GM15510 (cell line): ENCODE measurements around the gene KLHL11.

Experiments used
- POLR2A ChIP-seq: IDR thresholded peaks from 3 replicates; pipeline ENCODE4 v1.6.1; 2011; ENCODE audit warnings: borderline replicate concordance; ENCODE audit not compliant: insufficient read length; ENCODE audit errors: extremely low read depth

KLHL11 gene, protein sequence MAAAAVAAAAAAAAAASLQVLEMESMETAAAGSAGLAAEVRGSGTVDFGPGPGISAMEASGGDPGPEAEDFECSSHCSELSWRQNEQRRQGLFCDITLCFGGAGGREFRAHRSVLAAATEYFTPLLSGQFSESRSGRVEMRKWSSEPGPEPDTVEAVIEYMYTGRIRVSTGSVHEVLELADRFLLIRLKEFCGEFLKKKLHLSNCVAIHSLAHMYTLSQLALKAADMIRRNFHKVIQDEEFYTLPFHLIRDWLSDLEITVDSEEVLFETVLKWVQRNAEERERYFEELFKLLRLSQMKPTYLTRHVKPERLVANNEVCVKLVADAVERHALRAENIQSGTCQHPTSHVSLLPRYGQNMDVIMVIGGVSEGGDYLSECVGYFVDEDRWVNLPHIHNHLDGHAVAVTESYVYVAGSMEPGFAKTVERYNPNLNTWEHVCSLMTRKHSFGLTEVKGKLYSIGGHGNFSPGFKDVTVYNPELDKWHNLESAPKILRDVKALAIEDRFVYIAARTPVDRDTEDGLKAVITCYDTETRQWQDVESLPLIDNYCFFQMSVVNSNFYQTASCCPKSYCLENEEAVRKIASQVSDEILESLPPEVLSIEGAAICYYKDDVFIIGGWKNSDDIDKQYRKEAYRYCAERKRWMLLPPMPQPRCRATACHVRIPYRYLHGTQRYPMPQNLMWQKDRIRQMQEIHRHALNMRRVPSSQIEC

DNA sequence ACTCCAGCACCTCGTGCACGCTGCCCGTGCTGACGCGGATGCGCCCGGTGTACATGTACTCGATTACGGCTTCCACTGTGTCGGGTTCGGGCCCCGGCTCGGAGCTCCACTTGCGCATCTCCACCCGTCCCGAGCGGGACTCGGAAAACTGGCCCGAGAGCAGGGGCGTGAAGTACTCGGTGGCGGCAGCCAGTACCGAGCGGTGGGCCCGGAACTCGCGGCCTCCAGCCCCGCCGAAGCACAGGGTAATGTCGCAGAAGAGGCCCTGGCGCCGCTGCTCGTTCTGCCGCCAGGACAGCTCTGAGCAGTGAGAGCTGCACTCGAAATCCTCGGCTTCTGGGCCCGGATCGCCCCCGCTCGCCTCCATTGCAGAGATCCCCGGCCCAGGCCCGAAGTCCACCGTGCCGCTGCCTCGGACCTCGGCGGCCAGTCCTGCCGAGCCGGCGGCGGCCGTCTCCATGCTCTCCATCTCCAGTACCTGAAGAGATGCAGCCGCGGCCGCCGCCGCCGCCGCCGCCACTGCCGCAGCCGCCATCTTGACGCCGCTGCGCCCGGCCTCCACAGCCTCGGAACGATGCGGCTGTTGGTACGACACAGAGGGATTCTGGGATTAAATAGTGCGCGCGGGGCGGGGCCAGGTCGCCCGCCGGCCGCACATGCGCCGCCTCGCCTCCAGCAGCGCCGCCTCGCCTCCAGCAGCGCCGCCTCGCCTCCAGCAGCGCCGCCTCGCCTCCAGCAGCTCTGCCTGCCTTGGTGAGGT is at the start of gene KLHL11:
TSS of gene KLHL11 (minus strand) at position 588 of the 760 bp plus-strand sequence. CDS start at position 535, 53 bp downstream.
- TF ChIP-seq POLR2A = peak; percentile 97

DNA sequence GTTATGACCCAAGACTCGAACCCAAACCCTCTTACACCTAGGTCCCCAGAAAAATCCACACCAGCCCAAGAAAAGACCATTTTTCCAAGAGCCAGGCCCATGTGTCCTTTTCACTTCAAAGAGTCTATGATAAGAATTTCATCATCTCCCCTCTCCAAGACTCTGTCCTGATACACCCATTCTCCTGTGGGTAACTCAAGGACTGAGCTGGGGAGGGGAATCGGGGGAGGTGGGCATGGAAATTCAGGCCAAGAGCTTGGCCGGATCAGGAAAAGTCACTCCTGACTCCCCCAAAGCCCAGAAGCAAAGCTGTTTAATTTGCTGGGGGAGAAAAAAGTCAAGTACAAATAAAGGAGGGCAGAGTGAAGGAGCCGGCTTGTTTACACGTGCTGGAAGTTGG is 49.8 kb upstream of the KLHL11 start:
- TF ChIP-seq POLR2A = no peak

DNA sequence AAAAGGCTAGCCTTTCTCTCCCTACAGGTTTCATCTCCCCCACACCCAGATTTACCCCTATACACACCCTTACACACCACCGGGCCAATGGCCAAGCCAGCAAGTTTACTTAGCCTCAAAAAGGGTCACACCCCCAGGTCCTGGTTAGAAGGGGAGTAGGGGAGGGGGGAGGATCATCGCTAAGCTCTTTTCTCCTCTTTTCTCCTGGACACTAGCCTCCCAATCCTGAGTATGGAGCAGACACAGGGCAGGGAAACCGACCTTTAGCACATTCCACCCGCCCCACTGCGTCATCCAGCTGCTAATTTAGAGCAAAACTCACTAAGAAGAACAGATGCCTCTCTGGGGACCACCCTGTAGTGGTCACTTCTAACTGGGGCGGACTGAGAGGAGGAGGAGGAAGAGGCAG is 49.1 kb upstream of the KLHL11 start:
- TF ChIP-seq POLR2A = no peak

DNA sequence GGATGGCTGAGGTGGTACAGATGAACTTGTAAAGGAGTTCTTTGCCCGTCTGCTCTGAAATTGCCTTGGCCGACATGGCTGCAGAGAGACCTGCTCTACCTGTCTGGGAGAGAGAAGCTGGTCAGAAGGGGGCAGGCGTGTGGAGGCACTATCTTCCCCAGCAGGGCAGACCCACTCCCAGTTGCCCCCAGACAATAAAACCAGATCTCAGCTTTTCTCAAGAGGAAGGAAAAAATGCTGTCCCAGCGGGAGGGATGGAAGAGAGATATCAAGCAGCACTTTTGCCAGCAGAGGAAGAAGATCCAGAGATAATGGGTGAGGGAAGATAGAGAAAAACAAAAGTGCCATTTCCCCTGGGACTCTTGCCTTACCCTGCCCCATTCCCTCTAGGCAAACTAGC is 48.6 kb upstream of the KLHL11 start:
- no peak for TF ChIP-seq POLR2A

DNA sequence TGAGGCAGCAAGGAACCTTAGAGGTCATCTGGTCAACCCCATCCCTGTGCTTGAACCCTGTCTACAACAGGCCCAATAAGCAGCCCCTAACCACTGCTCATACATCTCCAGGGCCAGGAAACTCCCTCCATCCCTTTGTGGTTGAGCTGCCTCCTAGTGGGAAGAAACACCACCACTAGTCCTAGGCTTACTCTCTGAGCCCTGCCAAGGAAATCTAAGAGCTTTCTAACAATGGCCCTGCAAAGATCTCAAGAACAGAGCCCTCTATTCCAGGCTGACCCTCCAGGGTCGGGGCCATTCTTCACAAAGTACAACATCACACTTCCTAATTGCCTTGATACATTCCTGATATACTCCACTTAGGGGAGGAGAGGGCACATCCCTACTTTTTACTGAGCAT is 47.7 kb upstream of the KLHL11 start:
- no peak for TF ChIP-seq POLR2A

DNA sequence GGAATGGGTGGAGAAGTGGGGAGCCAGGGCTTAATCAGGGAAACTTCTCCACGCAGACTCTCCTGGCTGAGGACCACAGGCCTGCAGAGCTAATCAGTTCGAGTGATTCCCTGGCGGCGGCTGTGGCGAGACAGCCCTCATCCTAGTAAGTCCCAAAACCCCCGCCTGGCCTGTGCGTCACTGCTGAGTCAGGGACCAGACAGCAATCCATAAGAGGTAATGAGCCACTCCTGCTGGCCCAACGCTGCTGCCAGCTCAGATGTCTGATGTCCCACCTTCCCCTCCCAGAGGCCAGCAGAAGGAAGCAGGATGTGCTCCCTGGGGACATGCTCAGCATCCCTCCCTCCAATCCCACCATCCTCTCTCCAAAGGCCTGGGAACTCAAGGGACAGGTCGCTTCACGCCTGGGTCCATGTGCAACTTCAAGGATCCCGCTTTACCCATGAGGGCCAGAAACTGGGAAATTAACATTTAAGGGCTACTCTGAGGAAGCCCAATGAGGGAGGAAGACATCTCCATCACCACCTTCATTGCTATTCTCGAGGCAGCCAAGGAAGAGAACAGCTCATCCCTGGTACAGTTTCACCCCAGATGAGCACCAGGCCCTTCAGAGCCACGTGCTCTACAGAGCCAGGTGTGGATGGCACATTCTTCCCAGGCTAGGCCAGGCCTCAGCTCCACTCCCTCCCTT is 45.6 kb upstream of the KLHL11 start:
- TF ChIP-seq POLR2A = no peak

DNA sequence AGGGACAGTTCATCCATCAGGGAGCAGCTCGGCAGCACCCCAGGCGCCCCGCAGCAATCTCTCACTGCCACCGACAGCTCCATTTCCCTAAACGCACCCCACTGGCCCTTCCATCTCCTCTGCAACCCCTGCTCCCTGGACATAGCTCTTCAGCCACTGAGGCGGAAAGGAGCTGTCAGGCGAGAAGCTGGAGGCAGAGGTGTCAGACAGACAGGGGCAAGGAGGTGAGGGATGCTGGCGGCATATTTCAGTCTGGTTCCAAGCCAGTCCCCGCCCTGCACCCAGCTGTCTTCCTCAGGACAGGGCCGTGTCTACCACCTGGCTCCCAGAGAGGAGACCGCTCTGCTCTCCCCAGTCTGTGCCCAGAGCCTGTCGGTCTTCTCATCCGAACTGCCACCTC is 43.9 kb upstream of the KLHL11 start:
- TF ChIP-seq POLR2A = no peak

DNA sequence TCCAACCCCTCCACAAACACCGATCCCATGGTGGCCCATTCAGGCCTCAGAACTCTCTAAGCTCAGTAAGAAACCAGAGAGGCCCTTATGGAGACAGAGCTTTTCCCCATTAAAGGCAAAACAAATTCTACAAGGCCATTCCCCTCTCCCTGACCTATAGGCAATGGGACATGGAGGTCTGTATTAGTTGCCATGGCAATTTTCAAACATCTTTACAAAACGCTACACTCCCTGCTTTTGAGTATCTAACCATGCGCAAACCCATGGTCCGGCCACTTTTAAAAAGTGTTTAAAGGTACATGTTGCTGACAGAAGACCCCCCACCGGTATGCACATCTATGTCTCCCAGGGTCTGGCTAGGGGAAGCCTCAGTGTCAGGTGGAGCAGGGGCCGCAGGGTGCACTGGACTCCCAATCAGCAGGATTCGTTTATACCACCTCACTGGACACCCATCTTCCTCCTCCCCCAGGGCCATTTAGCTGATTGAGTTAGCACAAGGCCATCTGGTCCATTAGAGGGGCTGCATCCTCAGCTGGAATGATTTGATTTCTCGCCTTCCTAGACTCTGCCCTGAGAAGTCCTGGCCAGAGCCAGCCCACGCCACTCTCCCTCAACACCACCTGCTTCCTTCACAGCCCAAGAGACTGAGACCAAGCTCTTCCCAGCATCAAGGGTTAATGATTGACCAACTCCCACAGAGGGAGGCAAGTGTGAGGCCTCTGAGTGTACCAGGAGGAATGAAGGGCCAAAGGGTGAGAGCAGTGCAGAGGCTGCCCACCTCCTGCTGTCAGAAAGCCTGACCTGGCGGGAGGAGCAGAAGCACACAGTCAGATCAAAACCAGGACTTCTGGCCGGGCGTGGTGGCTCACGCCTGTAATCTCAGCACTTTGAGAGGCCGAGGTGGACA is 42.7 kb upstream of the KLHL11 start:
- no peak for TF ChIP-seq POLR2A

DNA sequence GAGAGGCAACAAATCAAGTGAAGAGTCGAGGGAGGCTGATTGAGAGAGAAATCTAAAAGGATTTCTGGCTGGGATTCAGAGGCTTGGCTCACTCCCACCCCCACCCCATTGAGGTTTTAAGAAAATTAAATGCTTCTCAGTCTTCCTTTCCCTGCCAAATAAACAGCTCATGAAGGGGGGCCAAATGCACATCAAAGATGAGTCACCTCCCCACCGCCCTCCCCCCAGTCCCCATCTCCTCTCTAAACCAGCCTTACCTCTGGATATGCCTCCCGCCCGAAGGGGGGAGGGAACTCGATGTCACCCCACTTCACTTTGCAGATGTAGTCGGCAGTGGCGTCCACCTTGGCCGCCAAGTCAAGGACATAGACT is 41.9 kb upstream of the KLHL11 start:
- TF ChIP-seq POLR2A = no peak

DNA sequence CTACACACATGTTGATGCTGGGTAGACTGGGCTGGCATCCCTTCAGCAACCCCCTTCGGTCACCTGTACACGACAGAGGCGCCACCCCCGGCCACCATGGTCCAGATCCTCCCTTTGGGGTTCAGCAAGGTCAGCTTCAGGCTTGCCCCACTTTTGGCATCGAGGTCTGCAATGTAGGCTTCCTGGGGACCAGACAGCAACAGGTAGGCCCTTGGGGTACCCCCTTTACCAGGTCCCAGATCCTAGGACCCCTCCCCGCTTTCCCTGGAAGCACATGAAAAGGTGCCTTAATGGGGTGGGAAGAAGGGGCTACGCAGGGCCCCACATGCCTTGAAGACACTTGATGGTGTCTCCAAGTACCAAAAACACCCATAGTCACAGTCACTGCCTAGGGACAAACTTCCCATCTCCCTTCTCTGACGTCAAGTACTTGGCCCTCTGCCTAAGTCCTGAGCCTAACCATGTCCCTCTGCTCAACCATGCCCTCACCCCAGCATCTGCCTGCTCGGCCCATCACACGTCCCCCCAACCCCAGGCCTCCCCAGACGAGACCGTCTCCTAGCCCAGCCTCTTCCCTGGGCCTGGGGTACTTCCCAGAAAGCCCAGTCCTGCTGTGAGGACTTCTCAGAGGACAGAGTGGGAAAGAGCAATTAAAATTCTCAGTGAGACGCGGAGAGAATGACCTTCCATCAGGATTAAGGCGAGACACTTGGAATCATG is 41.4 kb upstream of the KLHL11 start:
- TF ChIP-seq POLR2A = no peak

DNA sequence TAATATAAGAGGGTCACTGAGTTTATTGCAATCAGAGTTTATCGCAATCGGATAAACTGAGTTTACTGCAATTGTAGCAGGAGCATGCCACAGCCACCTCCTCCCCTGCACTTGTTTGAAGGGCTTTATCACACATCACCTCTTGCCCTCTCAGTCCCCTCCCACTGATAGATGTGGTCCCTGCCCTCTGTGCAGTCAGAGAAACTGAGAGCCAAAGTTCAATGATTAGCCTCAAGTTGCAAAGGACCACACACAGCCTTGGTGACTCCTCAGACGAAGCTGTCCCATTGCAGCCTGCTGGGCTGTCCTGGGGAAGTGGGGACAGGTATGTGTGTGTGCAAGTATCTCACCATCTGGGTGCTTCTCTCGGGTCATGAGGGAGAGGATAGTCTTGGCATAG is 39.9 kb upstream of the KLHL11 start:
- no peak for TF ChIP-seq POLR2A

DNA sequence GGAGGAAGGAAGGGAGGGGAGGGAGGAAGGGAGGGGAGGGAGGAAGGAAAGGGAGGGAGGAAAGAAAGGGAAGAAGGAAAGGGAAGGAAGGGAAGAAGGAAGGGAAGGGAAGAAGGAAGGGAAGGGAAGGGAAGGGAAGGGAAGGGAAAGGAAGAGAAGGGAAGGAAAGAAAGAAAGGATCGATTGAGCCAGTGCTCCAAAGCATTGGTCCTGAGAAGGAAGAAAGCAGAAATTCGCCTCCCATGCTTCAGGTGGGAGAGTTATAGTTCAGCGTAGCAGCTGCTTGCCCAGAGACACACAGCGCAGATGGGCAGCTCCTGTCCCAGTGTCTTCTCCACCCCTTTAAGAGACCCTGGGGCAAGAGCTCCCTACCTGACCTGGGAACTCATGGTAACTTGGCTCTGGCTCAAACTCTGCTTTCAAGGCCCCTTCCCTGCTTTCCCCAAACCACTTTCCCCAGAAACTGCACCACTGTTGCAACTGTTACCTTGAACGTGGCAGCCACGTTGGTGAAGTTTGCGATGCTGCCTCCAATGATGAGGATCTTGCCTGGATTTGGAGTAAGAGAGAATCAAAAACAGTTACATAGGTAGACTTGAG is 39.1 kb upstream of the KLHL11 start:
- TF ChIP-seq POLR2A = no peak

DNA sequence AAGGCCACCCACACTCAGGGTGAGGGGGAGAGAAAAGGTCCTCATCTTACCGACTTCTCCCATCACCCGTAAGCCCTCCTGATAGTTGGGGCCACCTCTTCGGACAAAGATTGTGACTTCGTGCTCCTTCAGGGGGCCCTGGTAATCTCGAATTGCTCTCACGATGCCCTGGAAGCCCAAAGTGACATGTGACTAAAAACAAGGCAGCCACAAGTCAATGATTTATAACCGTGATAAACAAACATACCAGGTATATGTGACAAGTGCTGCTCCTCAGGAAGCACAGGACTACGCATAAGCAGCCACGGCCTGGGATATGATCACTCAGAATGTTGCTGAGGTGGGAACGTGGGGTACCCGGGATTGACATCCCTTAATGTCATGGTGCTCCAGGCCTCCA is 36.4 kb upstream of the KLHL11 start:
- TF ChIP-seq POLR2A = no peak
